Germinal center (tissue), 1 donor: ENCODE data around the gene IGF2BP3.

ENCODE experiments used
- DNase-seq: peaks from one replicate; pipeline ENCODE4 v3.0.0; 2012; ENCODE audit warnings: mixed read lengths, low spot score

The IGF2BP3 gene

DNA sequence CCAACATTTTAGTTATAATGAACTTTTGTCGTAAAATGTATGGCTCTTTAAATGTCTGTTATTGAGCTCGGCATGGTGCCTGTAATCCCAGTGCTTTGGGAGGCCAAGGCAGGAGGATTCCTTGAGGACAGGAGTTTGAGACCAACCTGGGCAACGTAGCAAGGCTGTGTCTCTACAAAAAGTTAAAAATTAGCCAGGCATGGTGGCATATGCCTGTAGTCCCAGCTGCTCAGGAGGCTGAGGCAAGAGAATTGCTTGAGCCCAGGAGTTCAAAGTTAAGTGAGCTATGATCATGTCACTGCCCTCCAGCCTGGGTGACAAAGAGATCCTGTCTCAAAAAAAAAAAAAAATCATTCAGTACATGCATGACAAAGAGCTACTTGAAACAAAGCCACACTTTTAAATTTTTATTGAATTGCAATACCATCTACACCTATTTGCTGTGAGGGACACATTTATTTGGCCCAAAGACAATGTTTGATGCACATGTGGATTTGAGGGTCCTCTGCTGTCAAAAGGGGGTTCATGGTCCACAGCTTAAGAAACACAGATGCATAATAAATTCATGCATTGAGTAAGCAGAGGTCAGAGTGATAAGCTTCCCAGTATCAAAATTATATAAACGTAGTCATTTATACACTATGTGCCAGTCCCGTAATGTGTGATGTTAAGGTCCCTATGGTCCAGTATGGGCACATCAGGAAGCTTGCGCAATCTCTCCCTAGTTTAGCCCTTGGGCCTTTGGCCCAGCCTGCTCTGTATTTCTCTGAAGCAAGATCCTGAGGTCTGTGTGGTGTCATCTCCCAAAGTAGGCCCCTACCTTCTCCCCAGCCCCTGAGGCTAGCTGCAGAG is 175.5 kb downstream of the IGF2BP3 start:
- DNase-seq, result no peak

DNA sequence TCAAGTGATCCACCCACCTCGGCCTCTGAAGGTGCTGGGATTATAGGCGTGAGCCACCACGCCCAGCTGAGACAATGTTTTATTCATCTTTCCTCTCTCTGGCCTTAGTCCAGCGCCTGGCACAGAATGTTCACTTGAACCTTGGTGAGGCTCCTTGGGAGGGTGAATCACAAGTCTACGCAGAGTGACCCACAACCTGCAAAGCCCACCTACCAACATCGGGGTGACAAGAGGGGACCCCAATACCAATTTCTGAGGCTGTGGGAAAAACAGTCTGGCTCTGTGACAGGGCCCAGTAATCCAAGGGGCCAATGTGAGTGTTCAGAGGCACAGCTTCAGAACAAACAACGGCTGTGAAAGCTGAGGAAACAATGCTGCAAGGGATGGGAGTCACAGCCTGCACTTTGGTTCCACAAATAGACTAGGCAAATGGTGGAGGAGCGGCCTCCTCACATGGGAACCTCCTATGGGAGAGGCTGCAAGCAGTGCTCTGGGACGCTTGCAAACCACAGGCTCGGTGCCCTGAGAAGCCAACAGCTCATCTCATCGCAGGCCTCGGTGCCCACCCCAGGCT is 176.7 kb downstream of the IGF2BP3 start:
- no peak for DNase-seq

DNA sequence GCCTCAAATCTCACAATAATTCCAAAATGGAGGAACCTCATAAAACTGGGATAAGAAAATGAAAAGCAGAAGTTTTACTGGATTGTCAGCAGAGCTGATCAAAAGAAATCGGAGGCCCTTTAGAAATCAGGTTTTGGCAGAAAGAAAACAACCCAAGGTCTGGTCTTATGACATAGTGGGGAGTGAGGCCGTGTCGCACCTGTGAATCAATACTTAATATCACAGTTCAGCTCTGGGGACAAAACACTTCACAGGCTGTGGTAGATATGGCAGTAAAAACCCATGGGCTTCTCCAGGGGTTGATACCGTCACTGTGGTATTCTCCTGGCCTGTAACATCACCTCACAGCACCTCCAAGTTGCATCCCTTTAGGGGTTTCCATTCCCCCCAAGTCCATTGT is 177.7 kb downstream of the IGF2BP3 start:
- no peak for DNase-seq

DNA sequence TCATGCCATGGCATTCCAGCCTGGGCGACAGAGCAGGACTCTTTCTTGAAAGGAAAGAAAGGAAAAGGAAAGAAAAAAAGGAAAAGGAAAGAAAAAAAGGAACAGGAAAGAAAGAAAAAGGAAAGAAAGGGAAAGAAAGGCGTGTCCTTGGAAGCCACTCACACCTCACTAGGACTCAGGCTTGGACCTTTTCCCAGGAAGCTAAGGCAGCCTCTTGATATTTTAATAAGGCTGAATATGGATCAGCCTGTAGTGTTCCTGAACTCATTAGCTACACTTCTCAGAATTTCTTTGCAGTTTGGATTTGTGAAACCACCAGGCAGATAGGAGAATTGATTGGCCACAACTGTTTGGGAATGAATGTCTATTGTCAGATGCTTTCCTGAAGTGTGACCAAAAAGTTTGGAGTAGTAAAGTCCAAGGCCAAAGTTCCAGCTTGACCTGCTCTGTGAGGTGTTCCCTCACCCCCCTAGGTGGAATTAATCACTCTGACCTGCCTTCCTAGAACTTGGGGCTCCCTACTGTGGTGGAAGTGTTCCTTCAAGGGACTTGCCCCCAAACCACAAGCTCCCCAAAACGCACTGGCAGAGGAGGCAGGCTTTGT is 178.2 kb downstream of the IGF2BP3 start:
- DNase-seq, result no peak

DNA sequence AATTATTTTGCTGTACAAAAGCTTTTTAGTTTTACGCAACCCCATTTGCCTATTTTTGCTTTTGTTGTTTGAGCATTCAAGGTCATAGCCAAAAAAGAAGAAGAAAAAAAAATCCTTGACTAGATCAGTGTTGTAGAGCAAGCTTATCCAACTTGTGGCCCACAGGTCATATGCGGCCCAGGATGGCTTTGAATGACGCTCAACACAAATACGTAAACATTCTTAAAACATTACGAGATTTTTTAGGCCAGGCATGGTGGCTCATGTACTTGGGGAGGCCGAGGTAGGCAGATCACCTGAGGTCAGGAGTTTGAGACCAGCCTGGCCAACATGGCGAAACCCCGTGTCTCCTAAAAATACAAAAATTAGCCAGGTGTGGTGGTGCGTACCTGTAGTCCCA is 179.3 kb downstream of the IGF2BP3 start:
- DNase-seq, result no peak

DNA sequence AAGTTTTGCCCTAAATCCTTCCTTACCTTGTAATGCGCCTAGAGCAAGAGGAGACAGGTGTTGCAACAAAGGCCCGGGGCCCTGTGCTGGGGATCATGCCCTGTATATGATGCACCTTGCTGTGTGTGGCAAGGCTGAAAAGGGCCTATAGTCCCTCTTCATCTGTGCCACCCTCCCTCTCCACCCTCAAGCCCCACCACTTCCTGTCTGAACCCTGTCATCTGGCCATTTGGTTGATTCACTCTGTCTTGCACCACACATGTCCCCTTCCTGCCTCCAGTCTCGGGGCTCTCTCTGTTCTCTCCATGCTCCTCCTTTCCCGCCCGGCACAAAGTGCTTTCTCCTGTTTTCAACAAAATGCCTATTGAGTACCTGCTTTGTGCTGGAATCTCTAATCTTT is 182.7 kb downstream of the IGF2BP3 start:
- no peak for DNase-seq

DNA sequence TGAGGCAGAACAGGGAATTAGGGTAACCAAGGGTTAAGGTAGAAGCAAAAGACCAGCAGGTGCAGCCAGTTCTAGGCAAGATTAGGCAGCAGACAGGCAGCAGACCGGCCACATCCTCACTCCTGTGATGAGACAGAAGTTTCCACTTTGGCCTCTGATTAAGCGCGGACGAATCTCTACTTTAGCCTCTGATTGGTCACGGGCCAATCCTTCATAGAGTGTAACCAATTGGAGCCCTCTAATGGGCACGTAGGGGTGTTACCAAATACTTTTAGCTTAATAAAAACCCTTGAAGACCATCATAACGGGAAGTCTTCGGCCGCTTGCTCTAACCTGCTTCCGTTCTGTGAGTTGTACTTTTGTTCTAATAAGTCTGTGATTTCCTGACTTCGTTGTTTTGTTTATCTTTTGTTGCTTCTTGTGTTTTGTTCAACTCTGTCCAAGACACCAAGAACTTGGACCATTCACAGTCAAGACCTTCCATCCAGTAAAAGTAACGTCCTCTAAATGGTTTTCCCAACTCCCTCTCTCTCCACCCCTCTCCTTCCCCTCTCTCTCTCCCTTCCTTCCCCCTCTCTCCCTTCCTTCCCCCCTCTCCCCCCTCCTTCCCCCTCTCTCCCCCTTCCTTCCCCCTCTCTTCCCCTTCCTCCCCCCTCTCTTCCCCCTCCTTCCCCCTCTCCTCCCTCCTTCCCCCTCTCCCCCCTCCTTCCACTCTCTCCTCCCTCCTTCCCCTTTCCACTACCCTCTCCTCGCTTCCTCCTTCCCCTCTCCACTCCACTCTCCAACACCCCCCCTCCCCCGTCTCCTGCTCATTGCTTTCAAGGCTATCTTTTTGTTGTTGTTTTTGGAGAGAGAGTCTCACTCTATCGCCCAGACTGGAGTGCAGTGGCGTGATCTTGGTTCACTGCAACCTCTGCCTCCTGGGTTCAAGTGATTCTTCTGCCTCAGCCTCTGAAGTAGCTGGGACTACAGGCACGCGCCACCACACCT is 184.3 kb downstream of the IGF2BP3 start:
- DNase-seq, result no peak

DNA sequence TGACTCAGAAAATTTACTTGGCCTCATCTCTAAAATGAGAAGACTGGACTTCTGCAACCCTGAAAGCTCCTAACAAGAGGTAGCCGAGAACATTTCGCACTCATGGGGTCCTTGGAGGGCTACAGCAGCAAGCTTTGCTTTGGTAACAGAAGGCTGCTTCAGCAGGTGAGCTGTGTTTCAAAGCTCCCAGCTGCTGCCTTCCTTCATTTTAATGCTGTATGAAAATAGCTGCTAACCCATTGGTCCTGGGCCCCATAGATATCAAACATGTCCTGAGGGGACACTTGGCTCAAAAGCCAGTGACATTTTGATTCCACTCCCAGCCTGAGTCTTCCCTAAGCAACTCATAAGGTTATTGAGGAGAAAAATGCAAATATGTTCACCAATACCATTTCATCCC is 185.4 kb downstream of the IGF2BP3 start:
- DNase-seq, result no peak

DNA sequence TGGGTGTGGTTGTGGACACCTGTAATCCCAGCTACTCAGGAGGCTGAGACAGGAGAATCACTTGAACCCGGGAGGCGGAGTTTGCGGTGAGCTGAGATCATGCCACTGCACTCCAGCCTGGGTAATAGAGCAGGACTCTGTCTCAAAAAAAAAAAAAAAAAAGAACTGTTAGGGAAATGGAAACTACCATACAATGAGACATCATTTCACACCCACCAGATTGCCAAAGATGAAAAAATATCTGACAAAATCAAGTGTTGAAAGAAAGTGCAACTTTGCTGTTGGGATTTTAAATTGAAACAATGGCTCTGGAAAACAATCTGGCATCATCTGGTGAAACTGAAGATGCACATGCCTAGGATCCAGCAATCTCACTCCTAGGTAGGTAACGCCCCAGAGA is 187.2 kb downstream of the IGF2BP3 start:
- DNase-seq, result no peak

DNA sequence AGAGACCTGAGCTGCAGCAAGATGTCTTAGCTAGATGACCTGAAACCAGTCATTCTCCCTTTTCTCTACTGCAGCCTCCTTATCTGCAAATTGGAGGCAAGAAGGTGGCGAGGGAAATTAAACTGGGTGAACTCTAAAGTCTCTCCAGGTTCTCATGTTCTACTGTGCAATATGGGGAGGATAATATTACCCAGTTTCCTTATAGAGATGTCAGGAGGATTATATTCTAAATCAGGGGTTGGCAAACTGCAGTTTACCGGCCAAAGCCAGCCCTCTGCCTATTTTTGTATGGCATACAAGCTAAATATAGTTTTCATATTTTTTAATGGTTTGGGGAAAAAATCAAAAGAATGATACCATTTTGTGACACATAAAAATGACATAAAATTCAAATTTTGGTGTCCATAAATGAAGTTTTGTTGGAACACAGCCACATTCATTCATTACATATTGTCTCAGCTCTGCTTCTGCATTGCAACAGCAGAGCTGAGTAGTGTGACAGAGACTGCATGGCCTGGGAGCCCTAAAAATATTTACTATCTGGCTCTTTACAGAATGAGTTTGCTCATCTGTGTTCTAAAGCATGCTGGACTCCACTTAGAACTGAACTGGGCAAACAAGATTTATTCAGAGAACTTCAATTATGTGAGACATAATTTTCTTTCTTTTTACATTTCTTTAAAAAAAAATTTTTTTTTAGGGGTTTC is 190.3 kb downstream of the IGF2BP3 start:
- no peak for DNase-seq

DNA sequence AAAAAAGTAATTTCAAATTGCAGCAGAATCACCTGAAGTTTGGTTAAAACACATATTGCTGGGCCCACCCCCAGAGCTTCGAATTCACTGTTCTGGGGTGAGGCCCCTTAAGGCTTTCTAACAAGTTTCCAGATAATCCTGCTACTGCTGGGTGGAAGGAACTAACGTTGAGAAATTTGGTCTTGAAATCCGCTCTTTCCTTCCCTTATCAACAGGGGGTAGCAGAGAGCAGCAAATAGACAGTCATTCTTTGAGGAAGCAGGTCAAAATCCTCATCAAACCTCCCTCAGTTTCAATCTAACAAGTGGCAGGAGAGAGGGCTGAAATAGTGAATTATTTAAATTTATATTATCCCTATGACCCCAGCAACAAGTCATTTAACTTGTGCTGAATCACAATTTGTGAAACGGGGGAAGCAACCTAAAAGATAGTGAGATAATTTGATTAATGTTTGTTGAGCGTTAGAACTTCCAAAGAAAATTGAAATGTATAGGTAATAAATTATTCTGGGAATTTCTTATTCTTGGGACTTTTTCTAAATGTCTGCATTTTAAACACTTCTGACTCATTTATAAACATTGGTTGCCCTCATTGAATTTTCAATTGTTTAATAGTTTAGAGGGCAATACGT is 192.8 kb downstream of the IGF2BP3 start:
- DNase-seq, result peak; percentile 69

DNA sequence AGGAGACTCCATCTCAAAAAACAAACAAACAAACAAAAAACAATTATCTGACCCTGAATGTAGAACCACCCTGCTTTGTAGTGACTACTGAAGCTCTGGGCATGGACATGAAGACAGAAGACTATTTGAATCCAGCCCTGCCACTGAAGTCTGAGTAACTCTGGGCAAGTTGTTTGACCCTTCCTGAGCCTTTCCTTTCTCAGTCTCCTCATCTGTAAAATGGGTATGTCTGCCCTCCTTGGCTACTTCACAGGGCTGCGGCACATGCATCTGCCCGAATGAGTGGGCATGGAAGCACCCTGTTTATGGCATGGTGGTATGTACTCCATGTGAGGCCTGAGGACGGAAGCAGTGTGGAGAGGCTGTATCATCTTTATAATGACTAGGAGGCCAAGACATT is 193.3 kb downstream of the IGF2BP3 start:
- DNase-seq, result no peak

DNA sequence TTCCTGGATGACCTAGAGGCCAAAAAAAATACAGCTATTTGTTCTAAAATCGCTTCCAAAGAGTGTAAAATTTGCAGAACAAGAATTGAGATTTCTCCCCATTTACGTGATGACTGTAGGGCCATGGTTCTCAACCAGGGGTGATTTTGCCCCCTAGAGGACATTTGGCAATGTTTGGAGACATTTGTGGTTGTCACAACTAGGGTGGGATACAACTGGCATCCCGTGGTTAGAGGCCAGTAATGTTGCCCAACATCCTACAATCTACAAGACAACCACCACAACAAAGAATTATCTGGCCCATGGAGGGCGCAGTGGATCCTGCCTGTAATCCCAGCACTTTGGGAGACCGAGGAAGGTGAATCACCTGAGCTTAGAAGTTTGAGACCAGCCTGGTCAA is 193.9 kb downstream of the IGF2BP3 start:
- no peak for DNase-seq

DNA sequence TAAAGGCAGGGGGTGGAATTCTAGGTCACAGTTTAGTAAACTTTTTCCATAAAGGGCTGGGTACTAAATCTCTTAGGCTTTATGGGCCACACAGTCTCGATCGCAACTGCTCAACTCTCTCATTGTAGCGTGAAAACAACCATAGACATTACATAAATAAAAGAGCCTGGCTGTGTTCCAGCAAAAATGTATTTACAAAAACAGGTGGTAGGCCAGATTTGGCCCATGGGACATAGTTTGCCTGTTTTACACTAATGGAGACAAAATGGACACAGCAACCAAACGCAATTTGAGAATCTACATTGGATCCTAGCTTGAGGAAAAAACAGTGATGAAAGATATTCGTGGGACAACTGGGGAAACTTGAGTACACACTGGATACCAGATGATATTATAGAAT is 194.4 kb downstream of the IGF2BP3 start:
- DNase-seq, result no peak

DNA sequence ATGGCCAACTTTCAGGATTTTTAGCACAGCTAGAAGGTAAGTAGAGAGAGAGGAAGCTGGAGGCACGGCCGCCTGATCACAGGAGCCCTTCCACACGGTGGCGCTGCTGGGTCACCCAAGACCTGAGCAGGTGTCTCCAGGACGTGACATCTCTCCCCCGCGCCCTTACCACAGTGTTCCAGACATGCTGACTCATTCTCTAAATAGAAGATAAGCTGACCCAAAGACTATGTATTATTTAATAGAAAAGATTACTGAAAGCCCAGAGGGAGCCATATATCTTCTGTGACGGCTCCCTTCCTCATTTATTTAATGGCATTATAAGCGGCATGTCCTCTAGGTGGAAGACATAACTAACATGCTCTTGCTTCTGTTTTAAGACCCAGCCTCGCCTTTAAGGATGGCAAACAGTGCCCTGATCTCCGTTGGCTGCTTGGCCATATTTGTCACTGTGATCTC is 197.1 kb downstream of the IGF2BP3 start:
- DNase-seq, result peak; percentile 73

DNA sequence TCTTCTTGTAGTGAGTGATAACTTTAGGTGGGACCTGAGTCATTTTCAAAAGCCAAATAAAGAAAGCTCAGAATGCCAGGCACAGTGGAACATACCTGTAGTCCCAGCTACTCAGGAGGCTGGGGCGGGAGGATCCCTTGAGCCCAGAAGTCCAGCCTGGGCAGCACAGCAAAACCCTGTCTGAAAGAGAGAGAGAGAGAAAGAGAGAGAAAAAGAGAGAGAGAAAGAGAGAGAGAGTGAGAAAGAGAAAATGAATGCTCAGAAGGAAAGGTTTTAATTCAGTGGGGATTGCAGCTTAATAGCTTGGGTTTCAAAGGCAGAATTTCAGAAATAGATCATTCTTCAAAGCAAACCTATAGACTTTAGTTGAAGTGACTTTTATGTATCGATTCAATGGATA is 198.0 kb downstream of the IGF2BP3 start:
- DNase-seq, result no peak

DNA sequence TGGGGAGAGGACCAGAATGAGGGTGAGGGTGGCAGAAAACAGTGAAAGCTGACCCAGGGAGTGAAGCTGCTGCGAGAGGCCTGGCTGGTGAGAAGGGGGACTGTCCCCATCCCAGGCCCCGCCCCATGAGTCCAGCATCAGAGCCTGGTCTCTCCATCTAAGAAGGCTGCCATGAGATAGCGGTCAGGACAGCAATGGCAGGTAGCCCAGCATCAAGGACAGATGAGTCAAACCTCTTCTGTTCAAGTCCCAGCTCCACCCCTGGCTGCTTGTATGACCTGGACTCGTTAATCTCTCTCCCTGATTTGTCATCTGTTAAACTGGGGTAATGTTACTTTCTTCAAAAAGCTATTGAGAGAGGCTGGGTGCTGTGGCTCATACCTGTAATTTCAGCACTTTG is 201.5 kb downstream of the IGF2BP3 start:
- DNase-seq, result no peak

DNA sequence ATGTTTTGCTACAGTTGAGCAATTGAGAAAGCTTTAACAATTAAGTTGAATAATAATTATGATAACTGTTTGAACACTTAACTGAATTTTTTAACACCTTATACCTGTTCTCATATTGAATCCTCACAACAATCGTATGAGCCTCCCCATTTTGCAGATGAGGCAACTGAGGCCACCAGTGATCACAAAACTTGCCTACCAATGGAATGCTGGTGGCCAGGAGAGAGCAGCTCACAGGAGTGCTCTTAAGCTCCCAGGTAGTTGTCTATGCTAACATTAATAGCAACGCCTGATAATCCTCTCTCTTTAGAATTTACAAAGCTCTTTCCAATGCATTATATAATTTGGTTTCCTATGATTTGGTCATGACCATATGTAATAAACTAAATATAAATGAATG is 202.1 kb downstream of the IGF2BP3 start:
- no peak for DNase-seq

DNA sequence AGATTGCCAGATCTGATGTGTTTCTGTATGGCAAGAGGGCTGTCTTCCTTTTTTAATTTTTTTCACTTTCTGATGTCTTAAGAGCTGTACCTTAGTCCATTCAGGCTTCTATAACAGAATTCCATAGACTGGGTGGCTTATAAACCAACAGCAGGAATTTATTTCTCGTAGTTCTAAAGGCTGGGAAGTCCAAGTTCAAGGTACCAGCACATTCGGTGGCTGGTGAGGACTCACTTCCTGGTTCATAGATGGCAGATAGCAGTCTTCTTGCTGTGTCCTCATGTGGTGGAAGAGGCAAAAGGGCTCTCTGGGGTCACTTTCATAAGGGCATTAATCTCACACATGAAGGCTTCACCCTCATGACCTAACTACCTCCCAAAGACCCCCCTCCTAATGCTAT is 202.9 kb downstream of the IGF2BP3 start:
- no peak for DNase-seq

DNA sequence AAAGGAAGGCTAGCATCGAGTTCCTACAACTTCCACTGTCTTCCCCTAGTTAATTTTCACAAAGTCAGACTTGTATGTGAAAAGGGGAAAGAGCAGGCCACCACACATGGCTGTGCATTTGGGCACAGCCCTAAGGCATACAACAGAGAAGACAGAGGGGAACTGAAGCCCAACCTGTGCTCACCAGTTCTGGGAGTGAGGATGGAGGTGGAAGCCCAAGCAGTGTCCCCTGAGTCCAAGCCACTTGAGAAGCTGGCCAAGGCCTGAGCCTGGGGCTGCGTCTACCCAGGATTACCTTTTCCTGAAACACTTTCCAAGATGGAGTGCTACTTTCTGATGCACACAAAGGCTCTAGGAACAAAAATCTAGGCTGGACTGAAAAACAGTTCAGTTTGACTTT is 203.4 kb downstream of the IGF2BP3 start:
- DNase-seq, result no peak

DNA sequence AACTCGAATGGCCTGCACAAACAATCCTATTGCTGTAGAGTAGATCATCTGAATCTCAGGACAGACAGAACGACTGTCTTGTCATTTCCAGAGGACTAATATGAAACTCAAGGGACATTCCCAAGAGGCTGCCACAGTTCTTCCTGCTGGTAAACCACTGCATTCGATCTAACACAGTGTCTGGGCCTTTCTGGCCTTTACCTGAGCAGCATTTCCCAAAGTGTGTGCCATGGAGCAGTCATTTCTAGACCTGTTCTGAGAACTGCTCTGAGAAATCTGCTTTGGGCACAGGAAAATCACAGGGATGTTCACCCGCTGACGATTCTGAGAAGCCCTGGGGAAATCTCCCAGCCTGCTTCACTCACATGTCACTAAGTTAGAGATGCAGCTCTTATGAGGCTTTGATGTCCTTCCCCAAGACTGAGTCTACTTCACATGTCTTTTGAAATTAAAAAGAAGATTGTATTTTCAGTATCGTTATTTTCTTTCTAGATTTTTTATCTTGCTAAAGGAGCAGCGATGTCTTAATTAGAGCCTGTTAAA is 205.3 kb downstream of the IGF2BP3 start:
- no peak for DNase-seq
